Gastrocnemius medialis (tissue), 4 donors: Measurements from ENCODE around the gene PHACTR1.

Experiments used
- POLR2A ChIP-seq, 2 donors: fragments of 450-650 bp; IDR thresholded peaks; one replicate each; pipeline ENCODE4 v1.6.1; 2017; ENCODE audit warnings: antibody characterized with exemption in 2 of 2, mild to moderate bottlenecking in 2 of 2, moderate library complexity in 2 of 2
- TF ChIP-seq, protein P1 (sequence below), 5 experiments: fragments of 450-650 bp in 3 of 5; fragments of 200-600 bp in 2 of 5; sonication (generic) in 2 of 5; IDR thresholded peaks in 4 of 5; conservative IDR thresholded peaks in 1 of 5; 1 replicate in 4 of 5; 2 replicates in 1 of 5; pipeline ENCODE4 v1.5.1; 2016 to 2019; ENCODE audit warnings: antibody characterized with exemption in 5 of 5, mild to moderate bottlenecking in 3 of 5, moderate library complexity in 3 of 5

DNA sequence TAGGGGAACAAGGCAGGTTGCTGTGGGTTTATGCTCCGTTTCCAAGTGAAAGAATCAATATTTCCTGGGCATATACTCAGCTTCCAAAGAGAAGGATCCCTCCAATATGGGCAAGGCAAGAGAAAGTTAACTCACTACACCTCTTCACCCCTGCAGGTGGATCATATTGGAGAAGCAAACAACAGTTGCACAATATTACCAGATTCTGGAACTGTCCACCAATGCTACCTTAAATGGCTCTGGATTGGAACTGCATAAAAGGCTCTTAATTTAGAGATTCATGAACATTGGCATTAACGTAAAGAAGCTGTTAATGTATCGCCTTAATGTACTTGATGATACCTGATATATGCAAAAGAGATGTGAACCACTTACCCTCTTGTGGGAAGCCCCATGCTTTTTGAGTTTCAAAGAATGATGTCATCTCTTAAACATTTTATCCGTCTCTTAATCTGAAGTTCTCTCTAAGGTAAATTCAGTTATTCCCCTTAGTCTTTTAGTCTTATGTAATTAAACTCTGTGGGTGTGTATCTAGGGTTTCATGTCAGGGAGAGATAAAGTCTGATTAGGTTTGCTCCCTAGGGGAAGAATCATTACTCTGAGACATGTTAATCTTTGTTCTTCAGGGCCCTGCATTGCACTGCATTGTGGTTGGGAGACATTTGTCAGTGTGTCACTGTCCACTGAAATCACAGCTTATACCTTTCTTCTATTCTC lies 99.5 kb downstream of the PHACTR1 start:
- TF ChIP-seq, protein P1, sequence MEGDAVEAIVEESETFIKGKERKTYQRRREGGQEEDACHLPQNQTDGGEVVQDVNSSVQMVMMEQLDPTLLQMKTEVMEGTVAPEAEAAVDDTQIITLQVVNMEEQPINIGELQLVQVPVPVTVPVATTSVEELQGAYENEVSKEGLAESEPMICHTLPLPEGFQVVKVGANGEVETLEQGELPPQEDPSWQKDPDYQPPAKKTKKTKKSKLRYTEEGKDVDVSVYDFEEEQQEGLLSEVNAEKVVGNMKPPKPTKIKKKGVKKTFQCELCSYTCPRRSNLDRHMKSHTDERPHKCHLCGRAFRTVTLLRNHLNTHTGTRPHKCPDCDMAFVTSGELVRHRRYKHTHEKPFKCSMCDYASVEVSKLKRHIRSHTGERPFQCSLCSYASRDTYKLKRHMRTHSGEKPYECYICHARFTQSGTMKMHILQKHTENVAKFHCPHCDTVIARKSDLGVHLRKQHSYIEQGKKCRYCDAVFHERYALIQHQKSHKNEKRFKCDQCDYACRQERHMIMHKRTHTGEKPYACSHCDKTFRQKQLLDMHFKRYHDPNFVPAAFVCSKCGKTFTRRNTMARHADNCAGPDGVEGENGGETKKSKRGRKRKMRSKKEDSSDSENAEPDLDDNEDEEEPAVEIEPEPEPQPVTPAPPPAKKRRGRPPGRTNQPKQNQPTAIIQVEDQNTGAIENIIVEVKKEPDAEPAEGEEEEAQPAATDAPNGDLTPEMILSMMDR (IDR thresholded peaks at IDR 0.05 in 4 of 5, conservative IDR thresholded peaks at IDR 0.05 in 1 of 5): no peak
- no peak for TF ChIP-seq POLR2A (IDR thresholded peaks at IDR 0.05)
